Kidney (tissue), 14 donors: Measurements from ENCODE around the gene SF3B6. TPM values are rescaled to one million over a fixed set of nuclear protein-coding genes. Genes with fewer than 3 reads are reported as not detected.
A peak's percentile ranks its signal among the peaks of the same experiment; 100 is the strongest.

Experiments
- DNase-seq, 5 donors: peaks; one replicate each; pipeline ENCODE4 v3.0.0-alpha.2; 2013 to 2020
- FAIRE-seq: peaks from 2 replicates; lab custom pipeline; 2012; peaks lifted over from hg19 to GRCh38; lab: Jason Lieb, UNC
- H3K27ac ChIP-seq, 2 donors: one replicate each; pipeline ENCODE4 v1.7.0; 2013; ENCODE audit warnings: low read depth in 2 of 2, low read length in 2 of 2, inconsistent platforms in 1 of 2
- H3K27me3 ChIP-seq: one replicate; pipeline ENCODE4 v1.7.1; 2013; ENCODE audit warnings: low read length, inconsistent platforms; ENCODE audit not compliant: control insufficient read depth, insufficient read depth
- H3K36me3 ChIP-seq, 3 donors: one replicate each; pipeline versions ENCODE4 v1.7.0 to v1.7.1; 2013; ENCODE audit warnings: low read length in 3 of 3, control low read depth in 1 of 3, inconsistent platforms in 1 of 3; ENCODE audit not compliant: insufficient read depth in 3 of 3, control insufficient read depth in 2 of 3
- H3K4me1 ChIP-seq, 3 donors: one replicate each; pipeline versions ENCODE4 v1.7.0 to v1.7.1; 2013; ENCODE audit warnings: low read length in 3 of 3, inconsistent platforms in 1 of 3, low read depth in 1 of 3; ENCODE audit not compliant: control insufficient read depth in 2 of 3, insufficient read depth in 2 of 3
- H3K4me3 ChIP-seq, 3 donors: one replicate each; pipeline versions ENCODE4 v1.7.0 to v1.8.1; 2013; ENCODE audit warnings: low read length in 3 of 3, control low read depth in 1 of 3, inconsistent platforms in 1 of 3
- H3K9ac ChIP-seq, 3 donors: one replicate each; pipeline versions ENCODE4 v1.7.0 to v1.7.1; 2013; ENCODE audit warnings: low read length in 3 of 3, control low read depth in 1 of 3, inconsistent platforms in 1 of 3
- H3K9me3 ChIP-seq, 3 donors: one replicate each; pipeline versions ENCODE4 v1.7.0 to v1.7.1; 2013; ENCODE audit warnings: low read length in 3 of 3, control low read depth in 1 of 3, inconsistent platforms in 1 of 3; ENCODE audit not compliant: control insufficient read depth in 2 of 3, insufficient read depth in 1 of 3
- intact Hi-C: fragments of 100-400 bp; cut with DNase I; formaldehyde crosslinking; loops from one replicate; pipeline ENCODE4 v1.11.1; 2022
- polyA plus RNA-seq: library from polyadenylated mRNA; stranded (reverse); fragments of 350-450 nt; fragmentation: Illumina TruSeq; extraction: RNeasy Lipid Tissue Mini Kit (QIAGEN cat#74804); gene quantifications from one replicate; pipeline ENCODE4 v1.2.3, GENCODE V29; 2014; ENCODE audit warnings: low read depth, low replicate concordance; ENCODE audit not compliant: insufficient read depth
- total RNA-seq: library from RNA; stranded (reverse); fragmentation: NEBNext Ultra II Directional; extraction: Animal tissue kit (Norgen Biotek cat#: 25700); gene quantifications from one replicate; pipeline ENCODE4 v1.2.1, GENCODE V29; 2021
- TF ChIP-seq, protein P1 (sequence below): IDR thresholded peaks from 3 replicates; pipeline ENCODE4 v1.5.1; 2012; ENCODE audit warnings: mild to moderate bottlenecking, moderate library complexity, borderline replicate concordance; ENCODE audit not compliant: insufficient read depth; ENCODE audit errors: extremely low read depth
- donor health status: control.
- donor health status: control.
- donor health status: control.
- donor health status: control.
- donor health status: control.
- donor health status: DM: yes; HTN: yes; CAD: no.
- donor health status: Normal renal cell carcinoma (clear cell type).

SF3B6 gene
- total and polyA plus RNA-seq, 2 donors from 2014 or later = 74.8 to 170 TPM

DNA sequence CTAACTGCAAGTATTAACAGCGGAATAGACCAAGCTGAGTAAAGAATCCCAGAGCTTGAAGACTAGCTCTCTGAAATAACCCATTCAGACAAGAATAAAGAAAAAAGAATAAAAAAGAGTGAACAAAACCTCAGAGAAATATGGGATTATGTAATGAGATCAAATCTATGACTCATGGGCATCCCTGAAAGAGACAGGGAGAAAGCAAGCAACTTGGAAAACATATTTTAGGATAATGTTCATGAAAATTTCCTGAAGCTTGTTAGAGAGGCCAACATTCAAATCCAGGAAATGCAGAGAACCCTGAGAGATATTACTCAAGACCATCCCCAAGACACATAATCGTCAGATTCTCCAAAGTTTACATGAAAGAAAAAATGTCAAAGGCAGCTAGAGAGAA is 29.7 kb upstream of the SF3B6 start:
- H3K4me1 ChIP-seq = no peaks in the 10 kb centered on the region
- H3K27ac ChIP-seq = no peak overlapping the region
- H3K9me3 ChIP-seq = no peaks in the 10 kb centered on the region
- TF ChIP-seq, protein P1, sequence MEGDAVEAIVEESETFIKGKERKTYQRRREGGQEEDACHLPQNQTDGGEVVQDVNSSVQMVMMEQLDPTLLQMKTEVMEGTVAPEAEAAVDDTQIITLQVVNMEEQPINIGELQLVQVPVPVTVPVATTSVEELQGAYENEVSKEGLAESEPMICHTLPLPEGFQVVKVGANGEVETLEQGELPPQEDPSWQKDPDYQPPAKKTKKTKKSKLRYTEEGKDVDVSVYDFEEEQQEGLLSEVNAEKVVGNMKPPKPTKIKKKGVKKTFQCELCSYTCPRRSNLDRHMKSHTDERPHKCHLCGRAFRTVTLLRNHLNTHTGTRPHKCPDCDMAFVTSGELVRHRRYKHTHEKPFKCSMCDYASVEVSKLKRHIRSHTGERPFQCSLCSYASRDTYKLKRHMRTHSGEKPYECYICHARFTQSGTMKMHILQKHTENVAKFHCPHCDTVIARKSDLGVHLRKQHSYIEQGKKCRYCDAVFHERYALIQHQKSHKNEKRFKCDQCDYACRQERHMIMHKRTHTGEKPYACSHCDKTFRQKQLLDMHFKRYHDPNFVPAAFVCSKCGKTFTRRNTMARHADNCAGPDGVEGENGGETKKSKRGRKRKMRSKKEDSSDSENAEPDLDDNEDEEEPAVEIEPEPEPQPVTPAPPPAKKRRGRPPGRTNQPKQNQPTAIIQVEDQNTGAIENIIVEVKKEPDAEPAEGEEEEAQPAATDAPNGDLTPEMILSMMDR = no peak
- no peak for DNase-seq
- no peak overlapping the region for H3K4me3 ChIP-seq
- H3K27me3 ChIP-seq = no peaks in the 10 kb centered on the region
- no peak overlapping the region for H3K9ac ChIP-seq
- intact Hi-C loops = no loop called here
- no peak for FAIRE-seq
- H3K36me3 ChIP-seq = no peaks in the 10 kb centered on the region

DNA sequence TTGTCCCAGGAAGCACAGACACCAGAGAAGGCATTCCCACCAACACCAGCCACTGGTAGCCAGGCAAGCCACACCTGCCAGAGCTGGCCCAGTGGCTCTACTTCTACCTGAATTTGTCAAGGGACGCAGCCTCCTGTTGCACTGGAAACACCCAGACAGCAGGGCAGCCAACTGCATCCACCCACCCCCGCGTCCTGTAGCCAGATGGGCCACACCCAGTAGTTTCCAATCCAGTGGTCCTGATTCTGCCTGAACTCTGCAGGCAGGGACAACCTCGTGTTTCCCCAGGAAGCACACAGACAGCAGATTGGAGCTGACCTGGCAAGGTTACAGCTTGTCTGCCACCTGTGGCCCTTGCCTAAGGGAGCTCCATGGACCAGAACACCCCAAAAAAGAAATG is 28.8 kb upstream of the SF3B6 start:
- H3K9me3 ChIP-seq = no peaks in the 10 kb centered on the region
- no peak overlapping the region for H3K27ac ChIP-seq
- no peaks in the 10 kb centered on the region for H3K36me3 ChIP-seq
- H3K4me1 ChIP-seq = no peaks in the 10 kb centered on the region
- intact Hi-C loops = no loop called here
- FAIRE-seq (no peak), DNase-seq (peak in 1 of 5 donors; percentile 84)
- no peak overlapping the region for H3K9ac ChIP-seq
- TF ChIP-seq, protein P1 = no peak
- H3K27me3 ChIP-seq = no peaks in the 10 kb centered on the region
- no peak overlapping the region for H3K4me3 ChIP-seq

DNA sequence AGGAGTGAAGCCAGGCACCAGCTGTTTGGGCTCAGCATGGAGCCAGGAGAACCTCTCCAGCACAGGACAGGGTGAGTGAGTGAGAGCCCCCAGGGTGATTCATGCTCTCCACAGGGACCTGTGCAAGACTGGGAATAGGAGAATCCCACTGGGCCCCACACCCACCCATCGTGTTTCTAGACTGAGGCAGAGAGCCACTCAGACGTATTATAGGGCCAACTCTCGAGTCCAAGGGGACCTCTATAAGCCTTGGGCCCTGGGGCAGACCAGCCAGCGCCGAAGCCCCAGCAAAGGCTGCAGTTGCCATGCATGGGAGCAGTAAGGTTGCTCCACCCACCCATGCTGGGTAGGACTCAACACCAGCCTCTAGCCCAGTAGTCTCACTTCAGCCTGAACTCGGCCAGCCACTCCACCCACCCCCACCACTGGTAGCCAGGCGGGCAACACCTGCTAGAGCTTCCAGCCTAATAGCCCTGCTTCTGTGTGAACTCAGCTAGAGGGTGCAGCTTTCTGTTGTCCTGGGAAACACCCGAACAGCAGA is 28.1 kb upstream of the SF3B6 start:
- Histone ChIP-seq H3K27ac (no peak overlapping the region), H3K9me3 (no peaks in the 10 kb centered on the region), H3K36me3 (no peaks in the 10 kb centered on the region), H3K9ac (no peak overlapping the region), H3K27me3 (no peaks in the 10 kb centered on the region), H3K4me3 (no peak overlapping the region), H3K4me1 (no peaks in the 10 kb centered on the region)
- DNase-seq = peak in 1 of 5 donors; percentile 56
- TF ChIP-seq, protein P1 = no peak
- intact Hi-C loops = no loop called here
- FAIRE-seq = no peak

DNA sequence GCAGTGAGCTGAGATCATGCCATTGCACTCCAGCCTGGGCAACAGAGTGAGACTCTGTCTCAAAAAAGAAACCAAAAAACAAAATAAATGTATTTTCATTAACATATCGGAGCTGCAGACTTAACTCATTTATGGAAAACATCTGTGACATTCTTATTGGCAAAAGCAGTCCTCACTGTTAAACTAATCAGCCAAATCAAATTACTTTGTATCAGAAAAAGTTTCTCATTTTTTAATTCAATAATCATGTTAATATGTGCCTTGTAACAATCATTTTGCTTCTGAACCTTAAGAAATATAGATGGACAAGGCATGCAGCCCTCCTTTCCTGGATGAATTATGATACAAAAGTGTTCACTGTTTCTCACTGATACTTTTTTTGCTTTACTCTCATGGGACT is 26.6 kb upstream of the SF3B6 start:
- Histone ChIP-seq H3K9me3 (no peaks in the 10 kb centered on the region), H3K9ac (no peak overlapping the region), H3K4me3 (no peak overlapping the region), H3K4me1 (no peaks in the 10 kb centered on the region), H3K27ac (no peak overlapping the region), H3K27me3 (no peaks in the 10 kb centered on the region), H3K36me3 (no peaks in the 10 kb centered on the region)
- FAIRE-seq (no peak), DNase-seq (no peak)
- TF ChIP-seq, protein P1 = no peak
- intact Hi-C loops = no loop called here
